Upper lobe of left lung (tissue), 4 donors: ENCODE data around the gene MRPS9.

Experiments used
- POLR2A ChIP-seq, 4 donors: fragments of 450-650 bp; IDR thresholded peaks; one replicate each; pipeline ENCODE4 v1.5.1; 2016 to 2017; ENCODE audit warnings: antibody characterized with exemption in 4 of 4, mild to moderate bottlenecking in 2 of 4
- POLR2AphosphoS5 ChIP-seq, 2 donors: sonication (generic); formaldehyde crosslinking; IDR thresholded peaks; one replicate each; pipeline ENCODE4 v1.5.1; 2017; ENCODE audit warnings: antibody characterized with exemption in 2 of 2
- TF ChIP-seq, protein P1 (sequence below), 6 experiments: fragments of 450-650 bp in 4 of 6; fragments of 200-600 bp in 2 of 6; sonication (generic) in 2 of 6; IDR thresholded peaks; one replicate each; pipeline ENCODE4 v1.5.1; 2016 to 2019; ENCODE audit warnings: antibody characterized with exemption in 6 of 6

DNA sequence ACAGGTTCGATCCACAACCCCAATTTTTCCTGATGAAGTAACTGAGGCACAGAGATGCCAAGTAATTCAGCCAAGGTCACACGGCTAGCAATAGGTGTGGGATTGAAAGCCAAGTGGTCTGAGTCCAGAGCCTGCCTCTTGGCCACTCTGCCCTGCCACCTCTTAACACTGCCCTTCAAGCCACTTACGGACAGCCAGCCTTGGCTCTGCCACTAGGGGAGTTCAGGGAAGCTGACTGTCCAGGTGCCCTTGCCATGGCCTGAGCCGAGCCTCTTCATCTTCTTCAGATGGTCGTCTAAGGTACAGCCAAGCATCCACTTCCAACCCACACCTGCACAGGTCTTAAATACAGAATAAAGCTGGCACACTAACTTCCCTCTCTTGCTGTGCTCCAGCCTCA is 104.4 kb downstream of the MRPS9 start:
- TF ChIP-seq, protein P1, sequence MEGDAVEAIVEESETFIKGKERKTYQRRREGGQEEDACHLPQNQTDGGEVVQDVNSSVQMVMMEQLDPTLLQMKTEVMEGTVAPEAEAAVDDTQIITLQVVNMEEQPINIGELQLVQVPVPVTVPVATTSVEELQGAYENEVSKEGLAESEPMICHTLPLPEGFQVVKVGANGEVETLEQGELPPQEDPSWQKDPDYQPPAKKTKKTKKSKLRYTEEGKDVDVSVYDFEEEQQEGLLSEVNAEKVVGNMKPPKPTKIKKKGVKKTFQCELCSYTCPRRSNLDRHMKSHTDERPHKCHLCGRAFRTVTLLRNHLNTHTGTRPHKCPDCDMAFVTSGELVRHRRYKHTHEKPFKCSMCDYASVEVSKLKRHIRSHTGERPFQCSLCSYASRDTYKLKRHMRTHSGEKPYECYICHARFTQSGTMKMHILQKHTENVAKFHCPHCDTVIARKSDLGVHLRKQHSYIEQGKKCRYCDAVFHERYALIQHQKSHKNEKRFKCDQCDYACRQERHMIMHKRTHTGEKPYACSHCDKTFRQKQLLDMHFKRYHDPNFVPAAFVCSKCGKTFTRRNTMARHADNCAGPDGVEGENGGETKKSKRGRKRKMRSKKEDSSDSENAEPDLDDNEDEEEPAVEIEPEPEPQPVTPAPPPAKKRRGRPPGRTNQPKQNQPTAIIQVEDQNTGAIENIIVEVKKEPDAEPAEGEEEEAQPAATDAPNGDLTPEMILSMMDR (IDR thresholded peaks at IDR 0.05): no peak
- TF ChIP-seq POLR2AphosphoS5 (IDR thresholded peaks at IDR 0.05) (no peak), POLR2A (IDR thresholded peaks at IDR 0.05) (no peak)
